Muscle of arm (tissue), 12 donors: ENCODE results near the gene FYN. TPM values are rescaled to one million over a fixed set of nuclear protein-coding genes. Genes with fewer than 3 reads are reported as not detected.
A peak's percentile ranks its signal among the peaks of the same experiment; 100 is the strongest.

Source experiments
- DNase-seq: peaks from one replicate; pipeline ENCODE4 v3.0.0-alpha.2; 2013
- polyA plus RNA-seq, 12 donors: library from polyadenylated mRNA; unstranded; fragments of 120-200 nt; gene quantifications; one replicate each; pipeline ENCODE4 v1.2.1, GENCODE V29; 2013; ENCODE audit not compliant: insufficient read length in 12 of 12

FYN gene
- polyA plus RNA-seq, 12 donors, result 98.4 to 184 (median 152) TPM; not detected in 1

GRCh38 chr6:111772381-111772780, 100.9 kb downstream of the FYN start:
- DNase-seq, result no peak

- no peak for DNase-seq
Measured at GRCh38 chr6:111771629-111772028, 101.6 kb downstream of the FYN start.

- DNase-seq, result no peak
Measured at GRCh38 chr6:111771094-111771432, 102.2 kb downstream of the FYN start.

GRCh38 chr6:111770263-111771093, 102.8 kb downstream of the FYN start:
- no peak for DNase-seq

GRCh38 chr6:111769365-111770152, 103.7 kb downstream of the FYN start:
- no peak for DNase-seq

GRCh38 chr6:111768431-111768770, 104.9 kb downstream of the FYN start:
- no peak for DNase-seq

- DNase-seq, result no peak
Measured at GRCh38 chr6:111767752-111768430, 105.4 kb downstream of the FYN start.

GRCh38 chr6:111766201-111766857, 106.9 kb downstream of the FYN start:
- DNase-seq, result no peak

- no peak for DNase-seq
Measured at GRCh38 chr6:111765763-111766162, 107.5 kb downstream of the FYN start.

- no peak for DNase-seq
Measured at GRCh38 chr6:111764238-111765175, 108.7 kb downstream of the FYN start.

- DNase-seq, result no peak
Measured at GRCh38 chr6:111763381-111763780, 109.9 kb downstream of the FYN start.

- DNase-seq, result no peak
Measured at GRCh38 chr6:111761783-111762312, 111.4 kb downstream of the FYN start.

- DNase-seq, result no peak
Measured at GRCh38 chr6:111761212-111761611, 112.0 kb downstream of the FYN start.

GRCh38 chr6:111759836-111760785, 113.1 kb downstream of the FYN start:
- peak; percentile 72 for DNase-seq

- DNase-seq, result no peak
Measured at GRCh38 chr6:111759331-111759835, 113.9 kb downstream of the FYN start.

GRCh38 chr6:111758608-111759329, 114.5 kb downstream of the FYN start:
- no peak for DNase-seq

- DNase-seq, result no peak
Measured at GRCh38 chr6:111757342-111757741, 115.9 kb downstream of the FYN start.

GRCh38 chr6:111754423-111754822, 118.8 kb downstream of the FYN start:
- no peak for DNase-seq

- DNase-seq, result no peak
Measured at GRCh38 chr6:111753573-111753972, 119.7 kb downstream of the FYN start.
